ENCODE data around the gene PGS1.

DNA sequence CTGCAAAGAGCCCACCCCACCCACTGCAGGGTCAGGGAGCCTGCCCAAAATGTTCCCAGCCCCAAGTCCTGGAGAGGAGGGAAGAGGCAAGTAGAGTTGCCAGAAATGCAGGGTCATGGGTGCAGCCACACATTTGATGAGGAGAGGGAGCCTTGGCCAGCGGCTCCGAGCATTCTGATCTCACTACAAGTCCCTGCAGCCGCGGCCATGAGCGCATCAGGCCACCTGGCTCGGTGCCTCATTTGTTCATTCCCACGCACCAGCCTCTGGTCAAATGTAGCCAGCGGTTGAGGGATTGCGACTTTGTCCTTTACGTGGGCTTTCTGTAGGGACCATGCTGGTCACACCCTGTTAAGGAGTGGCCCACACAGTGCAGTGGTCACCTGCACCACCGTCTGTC, 48.7 kb downstream of the PGS1 start:
- TF ChIP-seq CTCF (IDR thresholded peaks at IDR 0.05; ENCODE audit: poor library complexity) (no peak), EZH2 (IDR thresholded peaks at IDR 0.05; ENCODE audit: borderline replicate concordance) (no peak), EZH2phosphoT487 (IDR thresholded peaks at IDR 0.05; ENCODE audit: low read depth, severe bottlenecking, unreplicated experiment) (no peak)
